ENCODE data around the gene ADH1A.

ADH1A gene

DNA sequence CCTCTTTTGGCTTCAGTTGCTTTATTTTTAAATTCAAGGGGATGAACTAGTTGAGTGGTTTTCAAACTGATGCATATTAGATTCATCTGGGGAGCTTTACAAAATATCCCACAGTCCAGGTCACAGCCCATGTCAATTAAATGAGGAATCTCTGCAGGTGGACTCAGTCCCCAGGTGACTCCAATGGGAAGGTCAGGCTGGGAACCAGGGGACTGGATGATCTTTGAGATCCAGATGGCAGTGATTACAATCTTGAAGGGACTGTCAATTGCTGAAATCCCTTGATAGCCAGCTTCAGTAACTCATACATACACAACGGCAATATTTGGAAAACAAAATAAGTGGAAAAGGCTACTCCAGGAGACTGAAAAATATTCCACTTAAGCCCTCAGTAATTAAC is 23.4 kb upstream of the ADH1A start:
- TF ChIP-seq CTCF (IDR thresholded peaks at IDR 0.05; ENCODE audit: low read depth, low read length, missing control alignments) = no peak
- H3K4me3 ChIP-seq (ENCODE audit: low read depth, low read length) = no peak overlapping the region
- no peak for DNase-seq (ENCODE audit: low read depth)
- in situ Hi-C loops (cut with HindIII; ENCODE audit: low sequenced_read_pairs) = no loop called here

GRCh38 chr4:99310389-99310788 is 19.6 kb upstream of the ADH1A start:
- no peak overlapping the region for H3K4me3 ChIP-seq (ENCODE audit: low read depth, low read length)
- in situ Hi-C loops (cut with HindIII; ENCODE audit: low sequenced_read_pairs) = no loop called here
- TF ChIP-seq CTCF (IDR thresholded peaks at IDR 0.05; ENCODE audit: low read depth, low read length, missing control alignments) = no peak
- no peak for DNase-seq (ENCODE audit: low read depth)

DNA sequence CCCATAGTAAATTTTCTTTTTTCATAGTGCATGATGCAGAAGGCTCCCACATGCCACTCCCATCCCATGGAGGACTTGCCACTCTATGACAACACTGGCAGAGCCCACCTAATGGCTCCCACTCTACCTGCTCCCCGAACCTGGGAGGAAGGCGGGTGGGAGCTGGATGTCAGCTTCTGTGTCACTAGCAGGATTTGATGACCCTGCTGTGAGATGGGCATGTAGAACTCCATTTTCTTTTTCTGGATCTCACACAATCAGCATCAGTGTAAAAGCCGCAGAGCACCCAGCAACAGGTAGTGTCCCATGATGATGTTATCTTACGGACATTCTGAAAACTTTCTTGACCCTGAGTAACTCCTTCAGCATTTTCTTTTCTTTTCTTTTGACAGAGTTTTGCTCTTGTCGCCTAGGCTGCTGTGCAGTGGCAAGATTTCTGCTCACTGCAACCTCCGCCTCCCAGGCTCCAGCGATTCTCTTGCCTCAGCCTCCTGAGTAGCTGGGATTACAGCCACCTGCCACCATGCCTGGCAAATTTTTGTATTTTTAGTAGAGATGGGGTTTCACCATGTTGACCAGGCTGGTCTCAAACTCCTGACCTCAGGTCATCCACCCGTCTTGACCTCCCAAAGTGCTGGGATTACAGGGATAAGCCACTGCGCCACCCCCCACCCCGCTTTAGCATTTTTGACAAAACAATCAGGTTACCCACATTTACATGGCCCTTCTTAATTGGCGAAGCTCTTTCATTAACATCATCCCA is 15.0 kb upstream of the ADH1A start:
- in situ Hi-C loops (cut with HindIII; ENCODE audit: low sequenced_read_pairs) = no loop called here
- TF ChIP-seq CTCF (IDR thresholded peaks at IDR 0.05; ENCODE audit: low read depth, low read length, missing control alignments) = no peak
- no peak overlapping the region for H3K4me3 ChIP-seq (ENCODE audit: low read depth, low read length)
- no peak for DNase-seq (ENCODE audit: low read depth)

- no peak for TF ChIP-seq CTCF (IDR thresholded peaks at IDR 0.05; ENCODE audit: low read depth, low read length, missing control alignments)
- in situ Hi-C loops (cut with HindIII; ENCODE audit: low sequenced_read_pairs) = no loop called here
- H3K4me3 ChIP-seq (ENCODE audit: low read depth, low read length) = no peak overlapping the region
- no peak for DNase-seq (ENCODE audit: low read depth)
Measured at GRCh38 chr4:99301376-99302164, 10.8 kb upstream of the ADH1A start.

DNA sequence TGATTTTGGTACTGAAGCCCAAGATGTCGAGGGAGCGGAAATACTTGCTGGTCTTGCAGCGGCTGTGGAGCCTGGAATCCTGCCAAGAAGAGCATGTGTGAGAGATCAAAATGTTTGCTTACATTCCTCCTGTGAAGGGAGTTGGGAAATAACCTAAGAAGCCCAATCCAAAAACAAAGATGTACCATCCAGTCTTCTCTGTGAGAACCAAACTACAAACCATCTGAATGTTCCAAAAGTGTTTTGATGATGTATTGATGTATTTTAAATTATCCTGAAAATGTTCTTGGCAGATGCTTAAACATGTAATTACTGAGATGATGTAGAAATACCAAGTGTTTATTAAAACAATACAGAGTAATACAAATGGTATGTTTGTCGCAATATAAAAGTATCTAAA is 10.1 kb upstream of the ADH1A start:
- H3K4me3 ChIP-seq (ENCODE audit: low read depth, low read length) = no peak overlapping the region
- DNase-seq (ENCODE audit: low read depth) = peak; percentile 92
- no peak for TF ChIP-seq CTCF (IDR thresholded peaks at IDR 0.05; ENCODE audit: low read depth, low read length, missing control alignments)
- in situ Hi-C loops (cut with HindIII; ENCODE audit: low sequenced_read_pairs) = no loop called here

DNA sequence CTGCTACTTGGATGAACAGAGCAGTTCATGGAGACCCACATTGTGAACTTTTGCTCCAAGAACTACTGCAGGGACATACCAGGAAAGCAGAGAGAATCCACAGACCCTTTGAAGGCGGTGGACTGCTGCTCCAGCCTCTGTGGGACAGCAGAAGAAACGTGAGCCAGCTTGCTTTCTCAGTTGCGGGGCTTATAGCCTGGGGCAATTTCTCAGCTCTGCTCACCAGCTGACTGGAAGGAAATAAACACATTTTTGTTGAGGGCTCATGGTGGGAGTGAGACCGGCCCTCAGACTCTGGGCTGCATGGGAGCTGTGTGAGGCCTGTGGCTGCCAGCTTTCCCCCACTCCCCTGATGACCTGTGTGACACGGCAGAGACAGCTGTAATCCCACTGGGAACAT is 2.6 kb upstream of the ADH1A start:
- no peak for DNase-seq (ENCODE audit: low read depth)

More for the DNA sequence above, 2.6 kb upstream of the ADH1A start:
- no peak overlapping the region for H3K4me3 ChIP-seq (ENCODE audit: low read depth, low read length)
- no peak for TF ChIP-seq CTCF (IDR thresholded peaks at IDR 0.05; ENCODE audit: low read depth, low read length, missing control alignments)
- in situ Hi-C loops (cut with HindIII; ENCODE audit: low sequenced_read_pairs) = no loop called here

Data from astrocyte of the cerebellum (primary cell).